ENCODE data around the gene RANBP3L. TPM values are rescaled to one million over a fixed set of nuclear protein-coding genes. Genes with fewer than 3 reads are reported as not detected.

The RANBP3L gene
- polyA plus RNA-seq, 2 of the 4 experiments (the other 2 are of a cell fraction) = not detected

GRCh38 chr5:36222620-36223019 is 79.1 kb downstream of the RANBP3L start (continued):
- TF ChIP-seq NFE2L2 (conservative IDR thresholded peaks at IDR 0.05; ENCODE audit: low read length) (no peak), JUN (IDR thresholded peaks at IDR 0.05) (no peak), ZFP36 (IDR thresholded peaks at IDR 0.05; ENCODE audit: borderline replicate concordance, partially characterized antibody) (no peak)

GRCh38 chr5:36217988-36218387 is 83.7 kb downstream of the RANBP3L start:
- Histone ChIP-seq H3K4me1 (no peaks in the 10 kb centered on the region), H3K27ac (no peak overlapping the region), H3K4me3 (no peak overlapping the region), H3K4me2 (no peak overlapping the region), H3K9me3 (no peaks in the 10 kb centered on the region)
- DNase-seq (ENCODE audit: low read depth in 1 of 2, low spot score in 1 of 2) (no peak), ATAC-seq (no peak), FAIRE-seq (no peak)
- no peak for TF ChIP-seq HMGXB4 (CRISPR knock-in tag; IDR thresholded peaks at IDR 0.05; ENCODE audit: borderline replicate concordance)
- ChIA-PET POLR2A (no interaction called here), CTCF (interaction anchor here (1.5 to 2.8 kb wide), 2 partner anchors 24 to 88 kb away, joined by 3 to 17 read pairs; partner anchors contain the start of gene NADK2)
- 91% methylated on average over 1 of the region's 1 CpG for WGBS (ENCODE audit: missing lambda C conversion rate)

GRCh38 chr5:36217567-36217966 is 84.1 kb downstream of the RANBP3L start:
- ATAC-seq = no peak
- ChIA-PET CTCF (interaction anchor here (1.1 to 2.8 kb wide), 3 partner anchors 15 to 89 kb away, joined by 3 to 17 read pairs (median 4); partner anchors contain the start of gene NADK2), POLR2A (no interaction called here)
- Histone ChIP-seq H3K27ac (no peak overlapping the region), H3K4me2 (no peak overlapping the region), H3K9me3 (no peaks in the 10 kb centered on the region), H3K4me3 (no peak overlapping the region), H3K4me1 (no peaks in the 10 kb centered on the region)
- no peak for DNase-seq (ENCODE audit: low read depth in 1 of 2, low spot score in 1 of 2)
- TF ChIP-seq FOXS1 (CRISPR knock-in tag; IDR thresholded peaks at IDR 0.05) = no peak
- no peak for FAIRE-seq
- whole genome bisulfite sequencing (ENCODE audit: missing lambda C conversion rate) = 77% methylated on average over 1 of the region's 1 CpG

- no peak overlapping the region for H3K27ac ChIP-seq
- FAIRE-seq (no peak), DNase-seq (ENCODE audit: low read depth in 1 of 2, low spot score in 1 of 2) (no peak), ATAC-seq (no peak)
- no peaks in the 10 kb centered on the region for H3K9me3 ChIP-seq
- no peak overlapping the region for H3K4me2 ChIP-seq
- TF ChIP-seq PHF8 (IDR thresholded peaks at IDR 0.05; ENCODE audit: borderline replicate concordance, low read depth) = no peak
- TF ChIP-seq SMC3 (IDR thresholded peaks at IDR 0.05) = no peak
- TF ChIP-seq ZNF302 (CRISPR knock-in tag; IDR thresholded peaks at IDR 0.05) = no peak
- TF ChIP-seq POLR2AphosphoS2 (conservative IDR thresholded peaks at IDR 0.05; ENCODE audit: low read length) = no peak
- CTCF ChIA-PET = interaction anchor here (0.6 to 2.4 kb wide), 3 partner anchors 12 to 783 kb away, joined by 3 to 6 read pairs (median 3); no protein-coding TSS in a partner anchor
- WGBS (ENCODE audit: missing lambda C conversion rate) = 96% methylated on average over 2 of the region's 2 CpGs
- H3K4me1 ChIP-seq = no peaks in the 10 kb centered on the region
- H3K4me3 ChIP-seq = no peak overlapping the region
- POLR2A ChIA-PET = no interaction called here
Measured at GRCh38 chr5:36215910-36216309, 85.8 kb downstream of the RANBP3L start.

GRCh38 chr5:36214436-36214835 is 87.3 kb downstream of the RANBP3L start:
- no peaks in the 10 kb centered on the region for H3K4me1 ChIP-seq
- H3K4me2 ChIP-seq = no peak overlapping the region
- FAIRE-seq (no peak), DNase-seq (ENCODE audit: low read depth in 1 of 2, low spot score in 1 of 2) (no peak), ATAC-seq (no peak)
- CTCF ChIA-PET = interaction anchor here (1.0 to 2.4 kb wide), 2 partner anchors 74 to 91 kb away, joined by 3 to 6 read pairs; no protein-coding TSS in a partner anchor
- H3K4me3 ChIP-seq = no peak overlapping the region
- WGBS (ENCODE audit: missing lambda C conversion rate) = 98% methylated on average over 3 of the region's 3 CpGs
- no peak overlapping the region for H3K27ac ChIP-seq
- peak; percentile 25 to 32; a peak in 3 of 5 replicates for TF ChIP-seq RAD21 (conservative IDR thresholded peaks at IDR 0.05 in 1 of 2, IDR thresholded peaks at IDR 0.05 in 1 of 2)
- TF ChIP-seq JUNB (IDR thresholded peaks at IDR 0.05) = no peak
- TF ChIP-seq PHF8 (IDR thresholded peaks at IDR 0.05; ENCODE audit: borderline replicate concordance, low read depth) = no peak
- TF ChIP-seq ZNF302 (CRISPR knock-in tag; IDR thresholded peaks at IDR 0.05) = no peak
- no peak for TF ChIP-seq RCOR1 (IDR thresholded peaks at IDR 0.05; ENCODE audit: low read depth, low read length)
- TF ChIP-seq POLR2AphosphoS2 (conservative IDR thresholded peaks at IDR 0.05; ENCODE audit: low read length) = no peak
- TF ChIP-seq CBX8 (IDR thresholded peaks at IDR 0.05) = no peak
- TF ChIP-seq SMC3 (IDR thresholded peaks at IDR 0.05) = no peak
- no peak for TF ChIP-seq FOSL2 (IDR thresholded peaks at IDR 0.05)
- TF ChIP-seq FOSL2 (CRISPR knock-in tag; IDR thresholded peaks at IDR 0.05) = no peak
- peak; percentile 15; the same call in 1 of the 3 replicates for TF ChIP-seq CTCF (IDR thresholded peaks at IDR 0.05)
- TF ChIP-seq MYC (IDR thresholded peaks at IDR 0.05; ENCODE audit: borderline replicate concordance, low read length) = no peak
- POLR2A ChIA-PET = no interaction called here
- no peaks in the 10 kb centered on the region for H3K9me3 ChIP-seq

All from A549 (cell line).